ENCODE data around the gene SGK2. TPM values are rescaled to one million over a fixed set of nuclear protein-coding genes. Genes with fewer than 3 reads are reported as not detected.

Gene SGK2
- total RNA-seq, 2 donors from 2014 or later: 1.6 to 5.3 TPM

- H3K27ac ChIP-seq (ENCODE audit: low read depth, low read length): no peak overlapping the region
- Mint-ChIP-seq H3K9me3 (no peaks in the 10 kb centered on the region), H3K36me3 (ENCODE audit: low read depth) (no peaks in the 10 kb centered on the region), H3K27ac (no peak overlapping the region), H3K4me1 (no peaks in the 10 kb centered on the region), H3K4me3 (no peak overlapping the region), H3K27me3 (ENCODE audit: insufficient read depth) (no peaks in the 10 kb centered on the region)
- DNase-seq: no peak
- no peaks in the 10 kb centered on the region for H3K9me3 ChIP-seq (ENCODE audit: control insufficient read depth, low read length)
- no peak for TF ChIP-seq CTCF (conservative IDR thresholded peaks at IDR 0.05)
- H3K4me1 ChIP-seq (ENCODE audit: control insufficient read depth, insufficient read depth, low read length): no peaks in the 10 kb centered on the region
- H3K4me3 ChIP-seq (ENCODE audit: low read length): no peak overlapping the region
- no peaks in the 10 kb centered on the region for H3K36me3 ChIP-seq (ENCODE audit: control insufficient read depth, insufficient read depth, low read length)
- no peak overlapping the region for H3K9ac ChIP-seq (ENCODE audit: extremely low read depth, low read length, poor library complexity, severe bottlenecking)
- WGBS, 2 experiments (ENCODE audit: insufficient coverage in 1 of 2, insufficient read length in 1 of 2): 89 to 96% methylated on average over 4 to 9 of the region's 9 CpGs
- H3K27me3 ChIP-seq (ENCODE audit: control insufficient read depth, insufficient read depth, low read length, poor library complexity, severe bottlenecking): no peaks in the 10 kb centered on the region
These were observed 8.7 kb downstream of the SGK2 start for GRCh38 chr20:43567477-43567876.

GRCh38 chr20:43568706-43569105 is 9.9 kb downstream of the SGK2 start:
- H3K9me3 Mint-ChIP-seq: no peaks in the 10 kb centered on the region
- DNase-seq: peak; percentile 71
- 74 to 80% methylated on average over 3 to 4 of the region's 4 CpGs for WGBS, 2 experiments (ENCODE audit: insufficient coverage in 1 of 2, insufficient read length in 1 of 2)

GRCh38 chr20:43569282-43569681 is 10.5 kb downstream of the SGK2 start:
- no peak overlapping the region for H3K4me3 ChIP-seq (ENCODE audit: low read length)
- no peaks in the 10 kb centered on the region for H3K27me3 ChIP-seq (ENCODE audit: control insufficient read depth, insufficient read depth, low read length, poor library complexity, severe bottlenecking)
- no peak overlapping the region for H3K9ac ChIP-seq (ENCODE audit: extremely low read depth, low read length, poor library complexity, severe bottlenecking)
- no peaks in the 10 kb centered on the region for H3K36me3 ChIP-seq (ENCODE audit: control insufficient read depth, insufficient read depth, low read length)
- no peaks in the 10 kb centered on the region for H3K36me3 Mint-ChIP-seq (ENCODE audit: low read depth)
- no peaks in the 10 kb centered on the region for H3K27me3 Mint-ChIP-seq (ENCODE audit: insufficient read depth)
- no peak for DNase-seq
- WGBS, 2 experiments (ENCODE audit: insufficient coverage in 1 of 2, insufficient read length in 1 of 2): 93 to 100% methylated on average over 4 to 10 of the region's 10 CpGs
- no peaks in the 10 kb centered on the region for H3K9me3 ChIP-seq (ENCODE audit: control insufficient read depth, low read length)
- H3K27ac Mint-ChIP-seq: no peak overlapping the region
- no peaks in the 10 kb centered on the region for H3K9me3 Mint-ChIP-seq
- no peak overlapping the region for H3K4me3 Mint-ChIP-seq
- H3K4me1 Mint-ChIP-seq: no peaks in the 10 kb centered on the region
- no peak overlapping the region for H3K27ac ChIP-seq (ENCODE audit: low read depth, low read length)
- H3K4me1 ChIP-seq (ENCODE audit: control insufficient read depth, insufficient read depth, low read length): no peaks in the 10 kb centered on the region
- no peak for TF ChIP-seq CTCF (conservative IDR thresholded peaks at IDR 0.05)

More at GRCh38 chr20:43568706-43569105, 9.9 kb downstream of the SGK2 start:
- Histone ChIP-seq H3K4me1 (ENCODE audit: control insufficient read depth, insufficient read depth, low read length) (no peaks in the 10 kb centered on the region), H3K27ac (ENCODE audit: low read depth, low read length) (no peak overlapping the region), H3K9me3 (ENCODE audit: control insufficient read depth, low read length) (no peaks in the 10 kb centered on the region), H3K9ac (ENCODE audit: extremely low read depth, low read length, poor library complexity, severe bottlenecking) (no peak overlapping the region), H3K27me3 (ENCODE audit: control insufficient read depth, insufficient read depth, low read length, poor library complexity, severe bottlenecking) (no peaks in the 10 kb centered on the region), H3K36me3 (ENCODE audit: control insufficient read depth, insufficient read depth, low read length) (no peaks in the 10 kb centered on the region), H3K4me3 (ENCODE audit: low read length) (no peak overlapping the region)
- no peaks in the 10 kb centered on the region for H3K27me3 Mint-ChIP-seq (ENCODE audit: insufficient read depth)
- H3K4me1 Mint-ChIP-seq: no peaks in the 10 kb centered on the region
- TF ChIP-seq CTCF (conservative IDR thresholded peaks at IDR 0.05): no peak
- H3K36me3 Mint-ChIP-seq (ENCODE audit: low read depth): no peaks in the 10 kb centered on the region
- H3K27ac Mint-ChIP-seq: no peak overlapping the region
- H3K4me3 Mint-ChIP-seq: no peak overlapping the region

Measured in endodermal cell (in vitro differentiated cells).